GM13976 (cell line): ENCODE data around the gene PCDHB1.
"Not testable (repeated sequence)": the region's sequence is repeated elsewhere in the genome, so short reads cannot be mapped to it uniquely, and the experiment has no call there.

Experiments
- DNase-seq: peaks from one replicate; pipeline ENCODE4 v3.0.0; 2012; ENCODE audit warnings: low spot score
- CTCF ChIP-seq: IDR thresholded peaks from 2 replicates; pipeline ENCODE4 v1.5.1; 2012; ENCODE audit warnings: borderline replicate concordance, mild to moderate bottlenecking; ENCODE audit not compliant: insufficient read depth; ENCODE audit errors: extremely low read depth, missing control alignments, control extremely low read depth
- in situ Hi-C: fragments of 300-500 bp; cut with MboI; formaldehyde crosslinking; loops from one replicate; pipeline ENCODE4 v1.12.0; 2022; ENCODE audit warnings: low sequenced_read_pairs, mixed read lengths, inconsistent platforms; ENCODE audit not compliant: unreplicated experiment

The PCDHB1 gene

DNA sequence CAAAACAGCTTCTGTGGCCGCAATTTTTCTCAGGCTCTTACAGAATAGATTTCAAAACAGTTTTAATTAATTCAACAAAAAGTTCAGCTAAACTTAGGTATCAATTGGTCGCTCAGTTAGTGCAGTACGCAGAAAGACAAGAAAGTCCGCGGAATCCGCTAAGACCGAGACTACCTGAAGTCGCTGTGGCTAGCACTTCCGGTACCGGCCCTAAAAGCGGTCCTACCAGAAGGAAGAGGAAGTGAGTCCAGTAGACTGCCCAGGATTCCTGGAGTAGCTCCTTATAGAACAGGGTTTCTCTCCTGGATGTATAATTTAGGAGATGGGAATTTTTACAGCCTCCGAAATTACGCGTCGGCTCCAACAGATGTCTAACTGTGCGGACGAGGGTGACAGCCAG, 26.7 kb downstream of the PCDHB1 start:
- TF ChIP-seq CTCF, result no peak
- in situ Hi-C loops, result no loop called here

GRCh38 chr5:141082228-141082627, 31.1 kb downstream of the PCDHB1 start:
- TF ChIP-seq CTCF, result no peak
- in situ Hi-C loops, result no loop called here
- DNase-seq, result no peak

More for the DNA sequence above, 26.7 kb downstream of the PCDHB1 start:
- DNase-seq, result no peak

DNA sequence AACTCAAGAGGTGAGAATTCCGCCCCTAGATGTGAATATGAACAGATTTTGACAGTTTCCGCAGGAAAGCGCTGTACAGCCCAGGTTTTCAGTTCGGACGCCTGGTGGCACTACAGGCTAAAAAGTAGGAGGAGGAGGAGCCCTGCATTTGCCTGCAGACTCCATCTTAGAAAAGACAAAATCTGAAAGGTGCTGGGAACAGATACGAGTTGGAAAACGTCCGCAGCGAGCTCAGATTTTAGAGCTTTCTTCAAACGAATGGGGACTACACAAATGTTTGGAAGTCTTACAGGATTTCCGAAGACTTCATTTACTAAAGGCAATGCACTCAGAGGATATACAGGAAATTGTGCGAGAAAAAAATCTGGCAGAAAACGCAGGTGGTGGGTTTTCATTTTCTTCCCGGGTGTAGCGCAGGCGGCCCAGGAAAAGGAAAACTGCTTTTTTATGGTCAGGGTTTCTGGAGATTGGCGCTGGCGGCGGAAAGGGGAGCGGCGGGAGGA, 33.4 kb downstream of the PCDHB1 start:
- no peak for DNase-seq
- TF ChIP-seq CTCF, result no peak
- in situ Hi-C loops, result no loop called here

DNA sequence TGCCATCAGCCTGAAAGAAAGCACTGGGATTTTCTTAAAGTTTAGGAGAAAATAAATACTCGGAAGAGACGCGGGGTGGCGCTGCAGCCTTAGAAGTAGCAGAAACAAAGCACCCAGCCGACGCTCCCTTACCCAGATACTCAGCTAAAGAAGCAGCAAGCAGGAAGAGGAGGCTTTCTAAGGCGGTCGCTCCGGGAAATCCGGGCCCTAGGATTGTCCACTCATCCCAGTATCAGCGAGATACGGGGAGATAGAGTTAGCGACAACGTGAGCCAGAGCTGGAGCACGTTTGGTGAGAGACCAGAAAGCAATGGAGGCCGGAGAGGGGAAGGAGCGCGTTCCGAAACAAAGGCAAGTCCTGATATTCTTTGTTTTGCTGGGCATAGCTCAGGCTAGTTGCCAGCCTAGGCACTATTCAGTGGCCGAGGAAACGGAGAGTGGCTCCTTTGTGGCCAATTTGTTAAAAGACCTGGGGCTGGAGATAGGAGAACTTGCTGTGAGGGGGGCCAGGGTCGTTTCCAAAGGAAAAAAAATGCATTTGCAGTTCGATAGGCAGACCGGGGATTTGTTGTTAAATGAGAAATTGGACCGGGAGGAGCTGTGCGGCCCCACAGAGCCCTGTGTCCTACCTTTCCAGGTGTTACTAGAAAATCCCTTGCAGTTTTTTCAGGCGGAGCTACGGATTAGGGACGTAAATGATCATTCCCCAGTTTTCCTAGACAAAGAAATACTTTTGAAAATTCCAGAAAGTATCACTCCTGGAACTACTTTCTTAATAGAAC, 43.5 kb downstream of the PCDHB1 start, which contains the start of gene PCDHB2:
TSS of gene PCDHB2 (plus strand) at position 135 of the 782 bp plus-strand sequence. CDS start at position 311, 176 bp downstream.
- no peak for TF ChIP-seq CTCF
- DNase-seq, result no peak
- in situ Hi-C loops, result no loop called here

DNA sequence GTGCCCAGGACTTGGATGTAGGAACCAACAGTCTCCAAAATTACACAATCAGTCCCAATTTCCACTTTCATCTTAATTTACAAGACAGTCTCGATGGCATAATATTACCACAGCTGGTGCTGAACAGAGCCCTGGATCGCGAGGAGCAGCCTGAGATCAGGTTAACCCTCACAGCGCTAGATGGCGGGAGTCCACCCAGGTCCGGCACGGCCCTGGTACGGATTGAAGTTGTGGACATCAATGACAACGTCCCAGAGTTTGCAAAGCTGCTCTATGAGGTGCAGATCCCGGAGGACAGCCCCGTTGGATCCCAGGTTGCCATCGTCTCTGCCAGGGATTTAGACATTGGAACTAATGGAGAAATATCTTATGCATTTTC, 44.1 kb downstream of the PCDHB1 start:
- TF ChIP-seq CTCF, result no peak
- in situ Hi-C loops, result no loop called here
- DNase-seq, result no peak

DNA sequence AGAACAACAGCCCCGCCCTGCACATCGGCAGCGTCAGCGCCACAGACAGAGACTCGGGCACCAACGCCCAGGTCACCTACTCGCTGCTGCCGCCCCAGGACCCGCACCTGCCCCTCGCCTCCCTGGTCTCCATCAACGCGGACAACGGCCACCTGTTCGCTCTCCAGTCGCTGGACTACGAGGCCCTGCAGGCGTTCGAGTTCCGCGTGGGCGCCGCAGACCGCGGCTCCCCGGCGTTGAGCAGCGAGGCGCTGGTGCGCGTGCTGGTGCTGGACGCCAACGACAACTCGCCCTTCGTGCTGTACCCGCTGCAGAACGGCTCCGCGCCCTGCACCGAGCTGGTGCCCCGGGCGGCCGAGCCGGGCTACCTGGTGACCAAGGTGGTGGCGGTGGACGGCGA, 45.0 kb downstream of the PCDHB1 start:
- DNase-seq, in situ Hi-C loops: not testable (repeated sequence)

DNA sequence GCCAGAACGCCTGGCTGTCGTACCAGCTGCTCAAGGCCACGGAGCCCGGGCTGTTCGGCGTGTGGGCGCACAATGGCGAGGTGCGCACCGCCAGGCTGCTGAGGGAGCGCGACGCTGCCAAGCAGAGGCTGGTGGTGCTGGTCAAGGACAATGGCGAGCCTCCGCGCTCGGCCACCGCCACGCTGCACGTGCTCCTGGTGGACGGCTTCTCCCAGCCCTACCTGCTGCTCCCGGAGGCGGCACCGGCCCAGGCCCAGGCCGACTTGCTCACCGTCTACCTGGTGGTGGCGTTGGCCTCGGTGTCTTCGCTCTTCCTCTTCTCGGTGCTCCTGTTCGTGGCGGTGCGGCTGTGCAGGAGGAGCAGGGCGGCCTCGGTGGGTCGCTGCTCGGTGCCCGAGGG, 45.4 kb downstream of the PCDHB1 start:
- in situ Hi-C loops, DNase-seq: not testable (repeated sequence)

DNA sequence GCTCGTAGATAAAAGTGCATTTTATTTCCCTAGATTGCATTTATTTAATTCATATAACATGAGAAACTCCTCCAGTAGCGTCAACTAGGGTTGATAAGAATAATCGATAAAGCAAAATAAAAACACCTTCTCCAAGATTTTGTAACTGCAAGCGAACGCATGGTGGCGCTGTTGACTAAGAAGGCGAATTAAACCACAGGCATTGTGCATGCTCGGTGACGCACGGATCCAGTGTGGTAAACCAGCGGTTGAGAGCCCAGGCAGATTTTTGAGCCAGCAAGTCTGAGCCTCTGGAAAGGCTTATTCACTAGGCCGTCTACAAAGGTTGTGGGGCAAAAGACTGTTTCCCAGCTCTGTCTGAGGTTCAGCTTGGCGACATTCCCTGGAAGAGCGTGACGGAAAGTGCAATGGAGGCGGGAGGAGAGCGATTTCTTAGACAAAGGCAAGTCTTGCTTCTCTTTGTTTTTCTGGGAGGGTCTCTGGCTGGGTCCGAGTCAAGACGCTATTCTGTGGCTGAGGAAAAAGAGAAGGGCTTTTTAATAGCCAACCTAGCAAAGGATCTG, 49.1 kb downstream of the PCDHB1 start, which contains the start of gene PCDHB3:
TSS of gene PCDHB3 (plus strand) at position 231 of the 563 bp plus-strand sequence. CDS start at position 408, 177 bp downstream.
- no peak for TF ChIP-seq CTCF
- DNase-seq, result no peak
- in situ Hi-C loops, result no loop called here
